C1 segment of cervical spinal cord (tissue), 14 donors: Measurements from ENCODE around the gene HOXB6.

Experiments used
- DNase-seq, 14 donors: peaks; one replicate each; lab custom pipeline; 2025; lab: John Stamatoyannopoulos, UW

The HOXB6 gene

GRCh38 chr17:48609759-48610281 is 5.0 kb upstream of the HOXB6 start:
- DNase-seq: no peak

GRCh38 chr17:48609033-48609432 is 4.2 kb upstream of the HOXB6 start:
- no peak for DNase-seq

GRCh38 chr17:48608494-48608834 is 3.7 kb upstream of the HOXB6 start:
- DNase-seq: no peak

GRCh38 chr17:48606892-48607614 is 2.3 kb upstream of the HOXB6 start:
- no peak for DNase-seq

- DNase-seq: no peak
Measured at GRCh38 chr17:48605991-48606891, 1.5 kb upstream of the HOXB6 start.

DNA sequence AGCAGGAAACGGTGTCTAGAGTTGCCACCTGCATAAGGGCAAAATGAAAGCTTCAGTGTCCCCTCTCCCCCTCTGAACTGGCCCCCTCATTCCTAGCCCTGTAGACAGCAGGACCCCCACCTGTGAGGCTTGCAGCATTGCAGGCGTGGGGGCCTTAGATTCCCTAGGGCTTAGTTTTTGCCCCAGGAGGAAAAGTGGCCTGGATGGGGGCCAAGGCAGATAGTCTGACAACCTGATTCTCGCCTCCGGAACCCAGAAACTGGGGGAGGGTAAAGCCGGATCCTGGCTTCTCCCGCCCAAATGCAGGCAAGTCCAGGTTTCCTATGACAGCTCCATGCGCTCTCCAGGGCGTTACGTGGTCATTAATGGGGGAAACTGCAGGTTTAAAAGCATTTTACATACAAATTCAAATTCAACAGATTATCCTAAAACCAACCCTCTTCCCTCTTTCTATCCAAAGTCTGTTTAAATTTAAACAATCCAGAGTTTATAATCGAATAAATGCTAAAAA is 678 bp upstream of the HOXB6 start:
- no peak for DNase-seq

DNA sequence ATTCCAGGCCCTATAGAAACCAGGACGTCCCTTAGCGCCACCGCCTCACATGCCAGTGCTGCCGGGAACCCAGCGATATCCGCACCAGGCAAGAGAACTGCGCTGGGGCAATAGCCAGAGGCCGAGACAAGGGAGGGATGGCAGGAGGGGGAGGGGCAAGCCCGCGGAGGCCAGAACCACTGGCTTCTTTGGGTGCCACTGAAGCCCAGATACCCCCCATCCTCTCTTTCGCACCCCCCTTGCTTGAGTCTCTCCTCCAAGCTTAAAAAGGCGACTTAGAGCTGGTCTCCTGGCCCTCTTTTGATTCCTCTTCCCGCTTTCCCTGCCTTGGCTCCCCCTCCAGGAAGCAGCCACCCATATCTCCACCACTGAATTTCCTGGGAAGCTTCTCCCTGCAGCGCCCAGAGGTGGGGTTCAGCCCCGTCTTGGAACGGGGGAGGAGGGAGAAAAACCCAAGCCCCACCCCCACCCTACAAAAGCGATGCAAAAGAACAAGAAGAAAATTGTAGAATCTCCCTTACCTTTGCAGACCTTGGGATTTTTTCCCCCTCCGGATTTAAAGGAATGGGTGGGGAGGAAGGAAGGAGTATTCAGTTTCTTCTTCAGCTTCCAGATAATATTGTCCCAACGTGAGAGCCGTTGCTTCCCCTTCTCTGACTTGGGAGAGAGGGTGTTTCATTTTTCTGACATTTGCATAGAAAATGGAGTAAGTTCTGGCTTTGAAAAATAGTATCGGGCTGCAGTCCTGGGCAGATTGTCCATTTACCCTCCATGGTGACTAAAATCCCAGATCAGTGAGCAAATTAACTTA is 622 bp downstream of the HOXB6 start:
- peak in 1 of 14 donors; percentile 39 for DNase-seq

DNA sequence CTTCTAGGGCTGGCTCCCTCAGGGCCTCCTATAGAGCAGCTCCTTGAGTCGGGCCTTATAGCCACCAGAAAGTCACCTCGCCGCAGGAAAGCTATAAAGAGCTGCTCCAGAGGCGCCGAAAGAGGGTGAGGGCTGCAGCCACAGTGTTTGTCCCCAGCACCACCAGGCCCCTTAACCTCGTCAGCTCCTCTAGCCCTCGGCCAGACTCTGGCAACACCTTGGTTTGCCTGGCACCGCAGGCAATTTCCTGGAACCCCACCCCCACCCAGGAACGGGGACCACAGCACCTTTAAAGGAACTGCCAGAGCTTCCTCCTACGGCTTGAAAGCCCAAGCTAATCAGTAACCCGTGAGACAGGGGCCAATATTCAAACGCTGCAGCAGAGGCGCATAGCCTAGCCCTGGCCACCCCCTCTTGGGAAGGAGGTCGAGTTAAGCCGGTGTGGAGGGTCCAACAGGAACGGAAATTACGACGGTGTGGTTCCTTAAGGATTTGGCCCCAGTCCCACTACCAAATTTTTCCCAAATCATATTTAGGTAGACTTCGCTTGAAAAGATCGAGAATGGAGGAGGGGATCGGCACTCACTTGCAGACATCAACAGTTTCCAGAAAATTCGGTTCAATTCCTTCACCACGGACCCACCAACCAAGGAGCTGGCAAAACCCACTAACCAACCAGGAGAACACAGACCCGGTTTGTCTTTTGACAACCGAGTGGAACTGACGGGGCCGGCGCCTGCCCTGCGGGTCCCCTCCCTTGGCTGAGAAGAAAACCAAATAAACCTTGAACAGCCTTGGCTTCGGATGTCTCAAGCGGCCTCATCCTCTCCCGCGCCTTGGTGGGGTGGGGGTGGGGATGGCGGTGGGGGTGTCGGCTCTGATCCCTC is 3.0 kb downstream of the HOXB6 start:
- no peak for DNase-seq

GRCh38 chr17:48601207-48601538 is 3.6 kb downstream of the HOXB6 start:
- DNase-seq: no peak

DNA sequence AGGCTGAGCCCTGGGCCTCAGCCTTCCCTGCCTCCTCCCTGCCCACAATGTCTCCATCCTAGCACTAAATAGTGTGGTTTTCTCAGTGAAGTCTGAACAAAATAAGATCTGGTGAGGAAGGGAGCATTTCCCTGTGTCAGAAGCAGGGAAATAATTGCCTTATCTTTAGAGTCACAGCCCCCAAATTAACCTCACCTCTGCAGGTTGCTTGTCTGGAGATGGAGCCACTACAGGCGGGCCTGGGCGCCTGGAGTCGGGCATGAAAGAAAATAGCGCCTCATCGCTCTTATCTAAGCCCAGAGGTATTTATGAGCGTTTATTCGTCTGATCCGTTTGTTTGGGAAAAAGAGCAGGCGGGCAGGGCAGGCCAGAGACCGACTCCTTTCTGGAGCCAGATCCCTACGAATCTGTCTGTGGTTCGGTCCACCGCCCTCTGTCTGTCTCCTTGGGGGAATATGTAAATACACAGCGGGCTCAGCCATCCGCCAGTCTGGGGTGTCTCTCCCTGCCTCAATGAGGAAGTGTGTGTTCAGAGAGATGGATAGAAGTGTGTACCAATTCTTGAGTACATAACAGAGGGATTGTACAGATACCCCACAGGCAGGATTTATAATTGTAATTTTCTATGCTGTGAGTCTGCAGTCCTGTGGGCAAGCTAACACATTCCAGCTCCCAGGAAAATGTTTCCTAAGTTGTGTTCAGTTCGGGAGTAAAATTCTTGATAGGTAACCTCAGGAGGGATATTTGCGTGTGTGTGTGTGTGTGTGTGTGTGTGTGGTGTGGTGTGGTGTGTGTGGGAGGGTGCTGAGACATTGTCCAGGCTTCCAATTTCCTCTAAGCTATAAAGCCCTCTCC is 4.3 kb downstream of the HOXB6 start:
- DNase-seq: no peak

DNA sequence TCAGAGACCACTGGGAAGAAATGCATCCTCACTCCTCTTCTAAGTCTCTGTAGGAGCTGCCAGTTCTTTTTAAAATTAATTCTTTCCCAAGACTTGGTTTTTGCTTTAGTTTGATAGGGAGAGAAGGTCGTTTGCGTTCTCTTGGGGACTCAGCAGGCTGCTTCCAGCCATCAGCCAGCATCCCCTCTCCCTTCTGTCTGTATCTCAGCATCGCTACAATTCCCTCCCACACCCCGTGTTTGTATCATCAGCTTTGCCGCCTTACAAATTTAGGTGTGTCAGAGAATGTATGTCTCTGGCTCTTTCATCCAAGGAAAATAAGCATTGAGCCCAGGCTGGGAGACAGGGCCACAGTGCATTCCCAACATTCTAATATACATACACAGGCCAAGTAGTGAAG is 5.4 kb downstream of the HOXB6 start:
- DNase-seq: no peak

DNA sequence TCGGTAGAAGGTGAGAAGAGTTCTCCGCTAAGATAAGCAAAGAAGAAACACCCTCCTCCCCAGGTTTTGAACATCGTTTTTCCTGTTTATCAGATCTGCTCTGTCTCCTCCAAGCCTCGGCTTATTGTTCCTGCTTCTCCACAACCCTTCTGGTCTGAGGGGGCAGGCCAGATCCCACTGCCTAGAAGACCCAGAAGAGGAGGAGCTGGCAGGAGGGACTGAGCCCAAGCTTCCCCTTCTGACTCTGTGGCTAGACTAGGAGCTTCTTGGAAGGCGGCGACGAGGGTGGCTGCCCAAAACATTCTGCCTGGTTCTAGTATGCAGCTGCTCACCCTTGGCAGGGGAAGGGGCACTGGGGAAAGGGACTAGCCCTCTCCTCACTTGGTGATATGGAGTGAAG is 6.0 kb downstream of the HOXB6 start:
- DNase-seq: no peak

DNA sequence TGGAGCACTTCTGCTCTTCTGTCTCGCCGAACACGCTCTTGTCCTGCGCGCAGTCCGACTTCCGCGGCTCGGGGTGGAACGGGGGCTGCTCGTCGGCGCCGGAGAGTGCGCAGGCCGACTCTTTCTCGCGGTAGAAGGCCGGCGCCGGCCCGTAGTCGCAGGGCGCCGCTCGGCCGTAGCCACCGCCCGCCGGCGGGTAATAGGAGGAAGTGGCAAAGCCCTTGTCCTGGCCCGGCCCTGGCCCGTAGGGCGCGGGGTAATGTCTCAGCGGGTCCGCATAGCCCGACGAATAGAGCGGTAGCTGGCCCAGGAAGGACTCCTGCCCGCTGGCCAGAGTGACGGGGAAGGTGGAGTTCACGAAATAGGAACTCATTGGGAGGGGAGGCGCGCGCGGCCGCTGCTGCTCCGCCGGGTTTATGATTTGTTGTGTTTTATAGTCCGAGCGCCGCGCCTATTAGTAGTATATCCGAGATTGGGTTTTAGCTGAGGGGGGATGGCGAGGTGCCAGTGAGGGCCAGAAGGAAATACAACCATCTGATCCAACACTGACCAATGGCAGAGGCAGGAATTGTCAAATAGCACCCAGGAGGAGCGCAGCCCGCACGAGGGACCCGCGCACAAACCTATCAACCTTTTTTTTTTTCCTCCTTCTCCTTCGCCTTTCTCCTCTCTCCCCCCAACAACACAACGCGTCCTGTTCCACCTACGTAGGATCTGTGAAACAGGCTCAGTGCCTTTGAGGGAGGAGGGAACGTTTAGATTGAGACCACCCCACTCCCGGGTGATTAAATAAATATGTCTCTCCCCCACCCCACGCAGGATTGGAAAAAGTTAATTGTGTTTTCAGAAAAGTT is 6.8 kb downstream of the HOXB6 start:
- DNase-seq: peak in 7 of 14 donors; percentile 18 to 68 (median 46)

DNA sequence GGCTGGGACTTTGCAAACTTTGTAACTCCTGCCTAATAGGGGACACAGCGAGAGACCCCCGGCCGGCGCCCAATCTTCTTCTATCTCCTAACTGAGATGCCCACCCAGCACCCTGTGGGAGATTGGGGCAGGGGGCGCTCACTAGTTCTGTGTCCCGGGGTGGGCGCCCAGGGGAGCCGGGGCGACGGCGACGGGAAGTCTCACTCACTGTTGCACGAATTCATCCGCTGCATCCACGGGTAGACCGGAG is 7.3 kb downstream of the HOXB6 start:
- DNase-seq: no peak

DNA sequence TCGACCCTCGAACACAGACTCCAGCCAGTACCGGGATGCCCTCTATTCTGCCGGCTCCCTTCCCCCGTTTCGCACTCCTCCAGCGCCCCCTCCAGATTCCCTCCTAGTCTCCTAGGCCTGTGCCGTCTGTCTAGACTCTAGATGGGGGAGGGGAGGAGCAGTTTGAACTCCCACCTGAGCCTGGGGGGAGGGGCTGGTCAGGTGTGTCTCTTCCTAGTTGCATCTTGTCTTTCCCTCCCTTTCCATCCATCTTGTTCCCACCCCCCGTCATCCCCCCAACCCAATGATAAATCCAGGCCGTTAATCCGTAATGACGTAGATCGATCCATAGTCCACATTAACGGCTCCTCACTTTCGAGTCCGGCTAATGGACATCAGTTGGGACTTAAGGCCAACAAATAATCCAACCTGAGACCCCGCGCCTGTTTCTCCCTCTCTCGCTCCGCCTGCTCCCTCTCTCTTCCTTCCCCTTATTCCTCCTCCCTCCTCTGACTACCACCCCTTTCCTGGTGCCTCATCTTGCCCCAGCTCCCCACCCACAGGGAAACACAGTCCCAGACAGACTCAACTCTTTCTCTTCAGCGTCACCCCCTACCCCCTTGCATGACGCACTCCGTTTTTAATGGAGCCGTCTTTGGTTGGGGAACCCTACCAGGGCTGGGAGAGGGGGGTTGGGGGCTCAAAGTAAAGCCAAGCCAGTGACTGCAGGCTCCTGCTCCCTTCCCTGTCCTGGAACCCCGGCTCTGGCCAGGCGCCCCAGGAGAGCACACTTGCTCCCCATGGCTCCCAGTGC is 7.9 kb downstream of the HOXB6 start:
- DNase-seq: no peak

DNA sequence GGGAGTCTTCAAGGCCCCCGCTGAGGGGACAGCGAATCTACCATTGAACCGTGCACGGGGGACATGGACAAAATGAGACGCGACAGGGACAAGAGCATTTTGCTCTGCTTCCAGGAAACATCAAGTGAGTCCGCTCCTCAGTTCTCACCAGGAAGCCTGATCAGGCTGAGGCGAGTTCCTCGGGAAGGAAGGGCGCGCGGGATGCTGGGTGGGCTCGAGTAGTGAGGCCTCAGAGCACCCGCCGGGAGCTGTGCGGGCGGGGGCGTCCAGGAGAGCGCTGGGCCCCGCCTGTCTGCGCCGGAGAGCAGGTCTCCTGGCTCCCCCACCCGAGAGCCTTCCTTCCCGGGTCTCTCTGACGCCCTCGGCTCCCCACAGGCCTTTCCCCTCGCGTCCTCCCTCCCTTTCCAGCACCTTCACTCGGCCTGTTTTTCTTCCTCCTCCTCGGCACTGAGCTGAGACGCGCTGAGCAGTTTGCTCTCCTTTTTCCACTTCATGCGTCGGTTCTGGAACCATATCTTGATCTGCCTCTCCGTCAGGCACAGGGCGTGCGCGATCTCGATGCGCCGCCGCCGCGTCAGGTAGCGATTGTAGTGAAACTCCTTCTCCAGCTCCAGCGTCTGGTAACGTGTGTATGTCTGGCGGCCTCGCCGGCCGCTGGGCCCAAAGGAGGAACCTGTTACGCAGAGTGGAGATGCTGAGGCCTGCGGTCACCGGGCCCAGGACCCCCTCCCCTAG is 8.6 kb downstream of the HOXB6 start:
- no peak for DNase-seq

GRCh38 chr17:48595278-48595999 is 9.3 kb downstream of the HOXB6 start:
- no peak for DNase-seq
